ENCODE results near the gene ZNF420.
A peak's percentile ranks its signal among the peaks of the same experiment; 100 is the strongest.
"Not testable (repeated sequence)": the region's sequence is repeated elsewhere in the genome, so short reads cannot be mapped to it uniquely, and the experiment has no call there.

The ZNF420 gene

GRCh38 chr19:37095859-37096258 lies 17.6 kb downstream of the ZNF420 start:
- DNase-seq (ENCODE audit: low read depth): peak; percentile 1
- H3K4me3 ChIP-seq (replicated peaks; ENCODE audit: low read depth, low read length): no peak overlapping the region
- TF ChIP-seq, protein P1, sequence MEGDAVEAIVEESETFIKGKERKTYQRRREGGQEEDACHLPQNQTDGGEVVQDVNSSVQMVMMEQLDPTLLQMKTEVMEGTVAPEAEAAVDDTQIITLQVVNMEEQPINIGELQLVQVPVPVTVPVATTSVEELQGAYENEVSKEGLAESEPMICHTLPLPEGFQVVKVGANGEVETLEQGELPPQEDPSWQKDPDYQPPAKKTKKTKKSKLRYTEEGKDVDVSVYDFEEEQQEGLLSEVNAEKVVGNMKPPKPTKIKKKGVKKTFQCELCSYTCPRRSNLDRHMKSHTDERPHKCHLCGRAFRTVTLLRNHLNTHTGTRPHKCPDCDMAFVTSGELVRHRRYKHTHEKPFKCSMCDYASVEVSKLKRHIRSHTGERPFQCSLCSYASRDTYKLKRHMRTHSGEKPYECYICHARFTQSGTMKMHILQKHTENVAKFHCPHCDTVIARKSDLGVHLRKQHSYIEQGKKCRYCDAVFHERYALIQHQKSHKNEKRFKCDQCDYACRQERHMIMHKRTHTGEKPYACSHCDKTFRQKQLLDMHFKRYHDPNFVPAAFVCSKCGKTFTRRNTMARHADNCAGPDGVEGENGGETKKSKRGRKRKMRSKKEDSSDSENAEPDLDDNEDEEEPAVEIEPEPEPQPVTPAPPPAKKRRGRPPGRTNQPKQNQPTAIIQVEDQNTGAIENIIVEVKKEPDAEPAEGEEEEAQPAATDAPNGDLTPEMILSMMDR (IDR thresholded peaks at IDR 0.05; ENCODE audit: low read length, missing control alignments): no peak

GRCh38 chr19:37098570-37098969 lies 20.3 kb downstream of the ZNF420 start:
- H3K4me3 ChIP-seq (replicated peaks; ENCODE audit: low read depth, low read length): no peak overlapping the region
- no peak for DNase-seq (ENCODE audit: low read depth)
- TF ChIP-seq, protein P1 (IDR thresholded peaks at IDR 0.05; ENCODE audit: low read length, missing control alignments): no peak

GRCh38 chr19:37104135-37104534 lies 25.9 kb downstream of the ZNF420 start:
- not testable (repeated sequence) for H3K4me3 ChIP-seq (replicated peaks; ENCODE audit: low read depth, low read length); DNase-seq (ENCODE audit: low read depth)

DNA sequence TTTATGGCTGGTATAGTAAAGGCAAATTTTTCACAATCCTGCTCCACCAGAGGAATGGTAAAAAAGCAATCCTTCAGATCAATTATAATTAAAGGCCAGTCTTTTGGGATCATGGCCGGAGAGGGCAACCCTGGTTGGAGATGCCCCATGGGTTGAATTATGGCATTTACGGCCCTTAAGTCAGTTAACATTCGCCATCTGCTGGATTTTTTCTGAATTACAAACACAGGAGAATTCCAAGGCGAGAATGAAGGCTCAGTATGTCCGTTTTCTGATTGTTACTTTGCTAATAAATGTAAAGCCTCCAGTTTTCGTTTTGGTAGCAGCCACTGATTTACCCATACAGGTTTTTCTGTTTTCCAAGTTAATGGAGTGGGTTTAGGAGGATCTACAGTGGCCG lies 33.5 kb downstream of the ZNF420 start:
- H3K4me3 ChIP-seq (replicated peaks; ENCODE audit: low read depth, low read length); DNase-seq (ENCODE audit: low read depth): not testable (repeated sequence)

GRCh38 chr19:37114001-37114400 lies 35.8 kb downstream of the ZNF420 start:
- no peak for DNase-seq (ENCODE audit: low read depth)
- TF ChIP-seq, protein P1 (IDR thresholded peaks at IDR 0.05; ENCODE audit: low read length, missing control alignments): no peak
- no peak overlapping the region for H3K4me3 ChIP-seq (replicated peaks; ENCODE audit: low read depth, low read length)

DNA sequence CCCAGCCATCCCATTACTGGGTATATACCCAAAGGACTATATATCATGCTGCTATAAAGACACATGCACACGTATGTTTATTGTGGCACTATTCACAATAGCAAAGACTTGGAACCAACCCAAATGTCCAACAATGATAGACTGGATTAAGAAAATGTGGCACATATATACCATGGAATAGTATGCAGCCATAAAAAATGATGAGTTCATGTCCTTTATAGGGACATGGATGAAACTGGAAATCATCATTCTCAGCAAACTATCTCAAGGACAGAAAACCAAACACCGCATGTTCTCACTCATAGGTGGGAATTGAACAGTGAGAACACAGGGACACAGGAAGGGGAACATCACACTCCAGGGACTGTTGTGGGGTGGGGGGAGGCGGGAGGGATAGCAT lies 43.9 kb downstream of the ZNF420 start:
- DNase-seq (ENCODE audit: low read depth): not testable (repeated sequence)

DNA sequence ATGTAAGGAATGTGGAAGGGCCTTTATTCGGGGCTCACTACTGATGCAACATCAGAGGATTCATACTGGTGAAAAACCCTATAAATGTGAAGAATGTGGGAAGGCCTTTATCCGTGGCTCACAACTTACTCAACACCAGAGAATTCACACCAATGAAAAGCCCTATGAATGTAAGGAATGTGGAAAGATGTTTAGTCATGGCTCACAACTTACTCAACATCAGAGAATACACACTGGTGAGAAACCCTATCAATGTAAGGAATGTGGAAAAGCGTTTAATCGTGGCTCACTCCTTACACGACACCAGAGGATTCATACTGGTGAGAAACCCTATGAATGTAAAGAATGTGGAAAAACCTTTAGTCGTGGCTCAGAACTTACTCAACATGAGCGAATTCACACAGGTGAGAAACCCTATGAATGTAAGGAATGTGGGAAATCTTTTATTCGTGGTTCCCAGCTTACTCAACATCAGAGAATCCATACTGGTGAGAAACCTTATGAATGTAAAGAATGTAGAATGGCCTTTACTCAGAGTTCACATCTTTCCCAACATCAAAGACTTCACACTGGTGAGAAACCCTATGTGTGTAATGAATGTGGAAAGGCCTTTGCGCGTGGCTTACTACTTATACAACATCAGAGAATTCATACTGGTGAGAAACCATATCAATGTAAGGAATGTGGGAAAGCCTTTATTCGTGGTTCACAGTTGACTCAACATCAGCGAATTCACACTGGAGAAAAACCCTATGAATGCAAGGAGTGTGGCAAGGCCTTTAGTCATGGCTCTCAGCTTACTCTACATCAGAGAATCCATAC lies 50.0 kb downstream of the ZNF420 start:
- TF ChIP-seq, protein P1 (IDR thresholded peaks at IDR 0.05; ENCODE audit: low read length, missing control alignments): no peak
- H3K4me3 ChIP-seq (replicated peaks; ENCODE audit: low read depth, low read length): no peak overlapping the region
- no peak for DNase-seq (ENCODE audit: low read depth)

More for the DNA sequence above, 43.9 kb downstream of the ZNF420 start:
- not testable (repeated sequence) for H3K4me3 ChIP-seq (replicated peaks; ENCODE audit: low read depth, low read length)

DNA sequence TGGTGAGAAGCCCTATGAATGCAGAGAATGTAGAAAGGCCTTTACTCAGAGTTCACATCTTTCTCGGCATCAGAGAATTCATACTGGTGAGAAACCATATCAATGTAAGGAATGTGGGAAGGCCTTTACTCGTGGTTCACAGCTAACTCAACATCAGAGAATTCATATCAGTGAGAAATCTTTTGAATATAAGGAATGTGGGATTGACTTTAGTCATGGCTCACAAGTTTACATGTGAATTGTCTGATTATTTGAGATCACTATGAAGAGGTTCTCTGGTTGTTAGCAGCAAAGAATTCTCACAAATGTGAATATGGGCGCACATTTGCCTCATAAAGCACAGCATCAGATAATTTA lies 50.6 kb downstream of the ZNF420 start:
- H3K4me3 ChIP-seq (replicated peaks; ENCODE audit: low read depth, low read length): no peak overlapping the region
- DNase-seq (ENCODE audit: low read depth): no peak
- TF ChIP-seq, protein P1 (IDR thresholded peaks at IDR 0.05; ENCODE audit: low read length, missing control alignments): no peak
